ENCODE data around the gene NUDT7. TPM values are rescaled to one million over a fixed set of nuclear protein-coding genes. Genes with fewer than 3 reads are reported as not detected.

Gene NUDT7
- total and polyA plus RNA-seq, 9 of the 15 experiments (the other 6 are each of a cell fraction or from before 2014, with no cell fraction given), result 5.6 to 24.2 (median 10.5) TPM

DNA sequence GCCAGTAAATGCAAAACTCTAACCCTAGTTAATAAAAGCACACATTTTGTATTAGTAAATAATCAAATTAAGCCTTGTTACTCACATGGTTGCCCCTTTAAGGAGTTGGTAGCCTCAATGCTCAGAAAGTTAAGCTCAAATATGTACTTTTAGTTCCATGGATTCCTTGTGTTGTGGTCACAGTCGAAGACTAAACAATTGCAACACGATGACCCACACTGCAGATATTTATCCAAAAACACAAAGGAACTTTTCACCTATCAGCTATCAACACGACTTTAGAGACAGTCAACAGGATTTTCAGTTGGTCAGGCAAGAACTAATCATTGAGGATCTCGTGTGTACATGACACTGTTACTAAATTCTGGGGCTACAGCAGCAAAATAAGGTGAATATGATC lies 47.4 kb upstream of the NUDT7 start:
- H3K27me3 ChIP-seq (ENCODE audit: control insufficient read depth in 2 of 2, insufficient read depth in 2 of 2, low read length in 2 of 2), result peaks cover 4 to 5% of the 10 kb centered on the region in 2 experiments; a peak in 2 of 5 replicates
- in situ Hi-C loops (cut with MboI) (loop anchor here (5.0 kb wide), 1 partner anchor 297 kb away; no protein-coding TSS in a partner anchor), intact Hi-C loops (cut with micrococcal nuclease) (loop anchor here (1.0 to 10.0 kb wide), 5 partner anchors 296 to 560 kb away; partner anchors contain the start of gene WWOX)
- H3K9me3 ChIP-seq (replicated peaks; ENCODE audit: control insufficient read depth, insufficient read depth, low read depth, low read length), result no peaks in the 10 kb centered on the region
- no peak for FAIRE-seq
- H3K9me1 ChIP-seq (ENCODE audit: control insufficient read depth, insufficient read depth, low read length), result no peaks in the 10 kb centered on the region
- BruUV-seq (replicated peaks), result no TSS peak
- no peaks in the 10 kb centered on the region for H4K20me1 ChIP-seq (replicated peaks; ENCODE audit: control insufficient read depth, insufficient read depth, low read length)
- TF ChIP-seq RNF2 (IDR thresholded peaks at IDR 0.05), result no peak
- TF ChIP-seq HDGF (IDR thresholded peaks at IDR 0.05), result no peak
- no peak overlapping the region for H2AFZ ChIP-seq (ENCODE audit: low read depth, low read length)
- DNase-seq (ENCODE audit: extremely low read depth in 1 of 4, low spot score in 3 of 4), result no peak
- 0% methylated on average over 4 of the region's 4 CpGs for WGBS (ENCODE audit: insufficient coverage, low coverage, missing lambda C conversion rate)
- H3K4me3 ChIP-seq, result no peak overlapping the region
- no peak overlapping the region for H3K9ac ChIP-seq (ENCODE audit: insufficient read depth in 1 of 2, low read depth in 2 of 2, low read length in 2 of 2)
- ChIA-PET POLR2A (interaction anchor here (0.8 kb wide), 1 partner anchor 17 kb away, joined by 4 read pairs; no protein-coding TSS in a partner anchor), CTCF (ENCODE audit: low intra/inter-chr PET ratio) (interaction anchor here (0.8 to 2.8 kb wide), 2 partner anchors 276 to 297 kb away, joined by 3 to 31 read pairs; no protein-coding TSS in a partner anchor)
- no peak overlapping the region for H3K4me2 ChIP-seq (ENCODE audit: insufficient read depth, low read length)
- no peaks in the 10 kb centered on the region for H3K4me1 ChIP-seq (replicated peaks in 1 of 2; ENCODE audit: control insufficient read depth in 2 of 2, insufficient read depth in 2 of 2, low read length in 2 of 2)
- no peak for ATAC-seq
- no peak overlapping the region for H3K27ac ChIP-seq (ENCODE audit: extremely low read depth, low read depth, low read length)
- H3K79me2 ChIP-seq (ENCODE audit: control insufficient read depth, insufficient read depth, low read length), result no peaks in the 10 kb centered on the region
- H3K36me3 ChIP-seq (ENCODE audit: control insufficient read depth, insufficient read depth, low read length), result no peaks in the 10 kb centered on the region

DNA sequence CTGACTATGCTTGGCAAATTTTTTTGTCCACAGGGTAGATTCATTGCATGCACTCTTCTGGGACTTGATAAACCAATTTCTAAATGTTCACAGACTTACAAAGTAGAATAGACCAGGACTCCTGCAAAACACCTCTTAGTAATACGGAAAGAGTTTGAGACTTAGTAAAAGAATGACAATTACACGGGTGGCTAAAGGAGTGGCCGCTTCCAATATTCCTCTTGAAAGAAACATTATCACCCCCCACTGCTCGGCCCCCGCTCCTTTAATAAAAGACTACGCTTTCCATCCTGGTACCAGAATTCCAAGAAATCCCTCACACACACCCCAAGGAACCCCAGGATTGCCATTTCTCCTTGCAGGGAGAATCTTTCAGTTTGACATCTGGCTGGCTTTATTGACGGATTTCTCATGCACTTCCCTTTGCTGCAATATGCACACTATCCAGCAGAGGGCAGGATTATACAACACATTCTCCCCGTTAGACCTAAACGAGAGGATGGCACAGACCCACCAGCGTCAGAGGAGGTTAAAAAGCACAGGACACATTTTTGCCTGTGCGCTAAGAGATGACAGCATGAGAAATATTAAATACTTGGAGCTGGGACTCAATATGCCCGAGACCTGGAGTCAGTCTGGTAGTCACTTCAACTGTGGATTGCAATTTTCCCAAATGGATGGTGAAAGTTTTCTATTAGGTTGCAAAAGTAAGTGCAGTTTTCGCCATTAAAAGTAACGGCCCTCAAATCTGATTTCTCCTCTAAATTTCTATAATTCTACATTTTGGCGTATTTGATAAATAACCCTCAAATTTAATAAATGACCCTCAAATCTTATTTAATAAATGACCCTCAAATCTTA lies 46.6 kb upstream of the NUDT7 start:
- Histone ChIP-seq H3K4me3 (no peak overlapping the region), H3K4me1 (replicated peaks in 1 of 2; ENCODE audit: control insufficient read depth in 2 of 2, insufficient read depth in 2 of 2, low read length in 2 of 2) (no peaks in the 10 kb centered on the region), H2AFZ (ENCODE audit: low read depth, low read length) (no peak overlapping the region), H3K27ac (ENCODE audit: extremely low read depth, low read depth, low read length) (no peak overlapping the region), H3K79me2 (ENCODE audit: control insufficient read depth, insufficient read depth, low read length) (no peaks in the 10 kb centered on the region), H3K9me1 (ENCODE audit: control insufficient read depth, insufficient read depth, low read length) (no peaks in the 10 kb centered on the region), H3K9me3 (replicated peaks; ENCODE audit: control insufficient read depth, insufficient read depth, low read depth, low read length) (no peaks in the 10 kb centered on the region), H3K27me3 (ENCODE audit: control insufficient read depth in 2 of 2, insufficient read depth in 2 of 2, low read length in 2 of 2) (peaks cover 4 to 5% of the 10 kb centered on the region in 2 experiments; a peak in 2 of 5 replicates), H3K4me2 (ENCODE audit: insufficient read depth, low read length) (no peak overlapping the region), H3K9ac (ENCODE audit: insufficient read depth in 1 of 2, low read depth in 2 of 2, low read length in 2 of 2) (no peak overlapping the region), H3K36me3 (ENCODE audit: control insufficient read depth, insufficient read depth, low read length) (no peaks in the 10 kb centered on the region), H4K20me1 (replicated peaks; ENCODE audit: control insufficient read depth, insufficient read depth, low read length) (no peaks in the 10 kb centered on the region)
- intact Hi-C loops (cut with micrococcal nuclease), result loop anchor here (1.0 to 10.0 kb wide), 6 partner anchors 107 to 559 kb away; partner anchors contain the start of gene WWOX
- no TSS peak for BruUV-seq (replicated peaks)
- POLR2A ChIA-PET, result no interaction called here
- CTCF ChIA-PET (ENCODE audit: low intra/inter-chr PET ratio), result interaction anchor here (0.6 to 2.8 kb wide), 6 partner anchors 108 to 440 kb away, joined by 3 to 31 read pairs (median 4); no protein-coding TSS in a partner anchor
- in situ Hi-C loops (cut with MboI), result loop anchor here (5.0 kb wide), 1 partner anchor 297 kb away; no protein-coding TSS in a partner anchor
- ATAC-seq (peak; percentile 89), FAIRE-seq (peak; percentile 91), DNase-seq (ENCODE audit: extremely low read depth in 1 of 4, low spot score in 3 of 4) (peak; percentile 66 to 71 (median 68))
- WGBS (ENCODE audit: insufficient coverage, low coverage, missing lambda C conversion rate), result 8% methylated on average over 14 of the region's 15 CpGs
- TF ChIP-seq MAFG (tag; conservative IDR thresholded peaks at IDR 0.05) (no peak), ARID2 (IDR thresholded peaks at IDR 0.05) (peak; percentile 89), TSC22D4 (tag; IDR thresholded peaks at IDR 0.05) (no peak)
- TF ChIP-seq, protein P1, sequence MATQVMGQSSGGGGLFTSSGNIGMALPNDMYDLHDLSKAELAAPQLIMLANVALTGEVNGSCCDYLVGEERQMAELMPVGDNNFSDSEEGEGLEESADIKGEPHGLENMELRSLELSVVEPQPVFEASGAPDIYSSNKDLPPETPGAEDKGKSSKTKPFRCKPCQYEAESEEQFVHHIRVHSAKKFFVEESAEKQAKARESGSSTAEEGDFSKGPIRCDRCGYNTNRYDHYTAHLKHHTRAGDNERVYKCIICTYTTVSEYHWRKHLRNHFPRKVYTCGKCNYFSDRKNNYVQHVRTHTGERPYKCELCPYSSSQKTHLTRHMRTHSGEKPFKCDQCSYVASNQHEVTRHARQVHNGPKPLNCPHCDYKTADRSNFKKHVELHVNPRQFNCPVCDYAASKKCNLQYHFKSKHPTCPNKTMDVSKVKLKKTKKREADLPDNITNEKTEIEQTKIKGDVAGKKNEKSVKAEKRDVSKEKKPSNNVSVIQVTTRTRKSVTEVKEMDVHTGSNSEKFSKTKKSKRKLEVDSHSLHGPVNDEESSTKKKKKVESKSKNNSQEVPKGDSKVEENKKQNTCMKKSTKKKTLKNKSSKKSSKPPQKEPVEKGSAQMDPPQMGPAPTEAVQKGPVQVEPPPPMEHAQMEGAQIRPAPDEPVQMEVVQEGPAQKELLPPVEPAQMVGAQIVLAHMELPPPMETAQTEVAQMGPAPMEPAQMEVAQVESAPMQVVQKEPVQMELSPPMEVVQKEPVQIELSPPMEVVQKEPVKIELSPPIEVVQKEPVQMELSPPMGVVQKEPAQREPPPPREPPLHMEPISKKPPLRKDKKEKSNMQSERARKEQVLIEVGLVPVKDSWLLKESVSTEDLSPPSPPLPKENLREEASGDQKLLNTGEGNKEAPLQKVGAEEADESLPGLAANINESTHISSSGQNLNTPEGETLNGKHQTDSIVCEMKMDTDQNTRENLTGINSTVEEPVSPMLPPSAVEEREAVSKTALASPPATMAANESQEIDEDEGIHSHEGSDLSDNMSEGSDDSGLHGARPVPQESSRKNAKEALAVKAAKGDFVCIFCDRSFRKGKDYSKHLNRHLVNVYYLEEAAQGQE (IDR thresholded peaks at IDR 0.05; ENCODE audit: borderline replicate concordance), result peak; percentile 92
- TF ChIP-seq, protein P1 (CRISPR knock-in tag; IDR thresholded peaks at IDR 0.05; ENCODE audit: low read depth), result no peak

All from K562 (cell line).